Lower leg skin (tissue), 3 donors: Measurements from ENCODE around the gene LDB2.

ENCODE experiments used
- POLR2A ChIP-seq, 2 donors: fragments of 450-650 bp; IDR thresholded peaks; one replicate each; pipeline ENCODE4 v1.6.1; 2016 to 2017; ENCODE audit warnings: antibody characterized with exemption in 2 of 2, mild to moderate bottlenecking in 1 of 2, moderate library complexity in 1 of 2
- TF ChIP-seq, protein P1 (sequence below), 3 donors: fragments of 450-650 bp; IDR thresholded peaks; one replicate each; pipeline ENCODE4 v1.5.1; 2016; ENCODE audit warnings: antibody characterized with exemption in 3 of 3, mild to moderate bottlenecking in 3 of 3, moderate library complexity in 2 of 3

DNA sequence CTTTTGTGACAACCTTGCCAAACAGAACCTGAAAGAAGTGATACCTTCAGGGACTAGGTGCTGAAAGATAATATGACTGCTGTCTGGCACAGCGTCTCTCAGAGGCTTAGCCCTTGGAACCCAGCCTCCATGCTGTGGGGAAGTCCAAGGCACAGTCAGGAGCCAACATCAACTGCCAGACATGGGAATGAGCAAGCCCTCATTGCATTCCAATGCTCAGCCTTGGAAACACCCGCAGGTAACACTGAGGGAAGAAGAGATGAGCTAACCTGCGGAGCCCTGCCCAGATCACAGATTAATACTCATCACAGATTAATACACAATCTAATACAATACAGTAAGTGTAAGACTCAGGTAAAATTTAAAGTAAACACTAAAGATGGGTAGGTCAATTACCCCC is 31.5 kb downstream of the LDB2 start:
- TF ChIP-seq, protein P1, sequence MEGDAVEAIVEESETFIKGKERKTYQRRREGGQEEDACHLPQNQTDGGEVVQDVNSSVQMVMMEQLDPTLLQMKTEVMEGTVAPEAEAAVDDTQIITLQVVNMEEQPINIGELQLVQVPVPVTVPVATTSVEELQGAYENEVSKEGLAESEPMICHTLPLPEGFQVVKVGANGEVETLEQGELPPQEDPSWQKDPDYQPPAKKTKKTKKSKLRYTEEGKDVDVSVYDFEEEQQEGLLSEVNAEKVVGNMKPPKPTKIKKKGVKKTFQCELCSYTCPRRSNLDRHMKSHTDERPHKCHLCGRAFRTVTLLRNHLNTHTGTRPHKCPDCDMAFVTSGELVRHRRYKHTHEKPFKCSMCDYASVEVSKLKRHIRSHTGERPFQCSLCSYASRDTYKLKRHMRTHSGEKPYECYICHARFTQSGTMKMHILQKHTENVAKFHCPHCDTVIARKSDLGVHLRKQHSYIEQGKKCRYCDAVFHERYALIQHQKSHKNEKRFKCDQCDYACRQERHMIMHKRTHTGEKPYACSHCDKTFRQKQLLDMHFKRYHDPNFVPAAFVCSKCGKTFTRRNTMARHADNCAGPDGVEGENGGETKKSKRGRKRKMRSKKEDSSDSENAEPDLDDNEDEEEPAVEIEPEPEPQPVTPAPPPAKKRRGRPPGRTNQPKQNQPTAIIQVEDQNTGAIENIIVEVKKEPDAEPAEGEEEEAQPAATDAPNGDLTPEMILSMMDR (IDR thresholded peaks at IDR 0.05): no peak
- no peak for TF ChIP-seq POLR2A (IDR thresholded peaks at IDR 0.05)
